Forelimb muscle (tissue), 1 donor: Measurements from ENCODE around the gene OR8D2. TPM values are rescaled to one million over a fixed set of nuclear protein-coding genes. Genes with fewer than 3 reads are reported as not detected.

Source experiments
- DNase-seq: peaks from one replicate; pipeline ENCODE4 v3.0.0-alpha.2; 2013; ENCODE audit warnings: low read depth
- polyA plus RNA-seq: library from polyadenylated mRNA; unstranded; fragments of 120-200 nt; gene quantifications from one replicate; pipeline ENCODE4 v1.2.1, GENCODE V29; 2013; ENCODE audit not compliant: insufficient read length

The OR8D2 gene, protein sequence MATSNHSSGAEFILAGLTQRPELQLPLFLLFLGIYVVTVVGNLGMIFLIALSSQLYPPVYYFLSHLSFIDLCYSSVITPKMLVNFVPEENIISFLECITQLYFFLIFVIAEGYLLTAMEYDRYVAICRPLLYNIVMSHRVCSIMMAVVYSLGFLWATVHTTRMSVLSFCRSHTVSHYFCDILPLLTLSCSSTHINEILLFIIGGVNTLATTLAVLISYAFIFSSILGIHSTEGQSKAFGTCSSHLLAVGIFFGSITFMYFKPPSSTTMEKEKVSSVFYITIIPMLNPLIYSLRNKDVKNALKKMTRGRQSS
- not detected for polyA plus RNA-seq

DNA sequence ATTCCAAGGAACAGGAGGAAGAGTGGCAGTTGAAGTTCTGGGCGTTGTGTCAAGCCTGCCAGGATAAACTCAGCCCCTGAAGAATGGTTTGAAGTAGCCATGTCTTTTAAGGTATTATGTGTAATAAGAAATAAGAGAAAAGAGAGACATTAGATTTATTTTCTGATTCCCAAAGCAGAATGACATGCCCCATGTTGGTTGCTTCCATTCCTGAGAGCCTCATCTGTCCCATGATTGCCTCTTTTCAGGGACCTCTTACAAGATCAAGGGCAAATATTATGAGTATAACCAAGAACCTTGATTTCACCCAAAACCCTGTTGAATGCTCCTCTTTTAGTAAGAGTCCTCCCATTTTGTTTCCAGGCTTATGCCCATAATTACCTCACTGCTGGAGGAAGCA lies at the start of gene OR8D2:
Gene OR8D2 (minus strand): TSS at position 101 of the 400 bp plus-strand sequence. CDS start 0 bp downstream, at position 101.
- DNase-seq, result no peak

DNA sequence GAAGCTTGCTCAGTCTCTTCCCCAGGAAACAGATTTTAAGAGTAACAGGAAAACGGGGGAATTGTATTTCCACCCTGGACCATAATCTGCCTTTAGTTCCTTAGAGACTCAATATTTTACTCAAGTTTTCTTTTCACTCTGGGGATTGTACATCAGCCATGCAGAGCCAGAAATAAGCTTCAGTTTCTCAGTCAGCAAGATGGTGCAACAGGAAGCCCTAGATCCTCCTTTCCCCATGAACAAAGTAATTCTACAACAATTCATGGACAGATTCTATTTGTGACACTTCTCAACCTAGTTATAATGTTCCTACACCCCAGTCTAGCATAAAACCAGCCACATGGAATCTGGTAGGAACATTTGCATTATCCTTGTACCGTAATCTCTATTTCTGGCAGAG lies 39.6 kb upstream of the OR8D2 start:
- no peak for DNase-seq

DNA sequence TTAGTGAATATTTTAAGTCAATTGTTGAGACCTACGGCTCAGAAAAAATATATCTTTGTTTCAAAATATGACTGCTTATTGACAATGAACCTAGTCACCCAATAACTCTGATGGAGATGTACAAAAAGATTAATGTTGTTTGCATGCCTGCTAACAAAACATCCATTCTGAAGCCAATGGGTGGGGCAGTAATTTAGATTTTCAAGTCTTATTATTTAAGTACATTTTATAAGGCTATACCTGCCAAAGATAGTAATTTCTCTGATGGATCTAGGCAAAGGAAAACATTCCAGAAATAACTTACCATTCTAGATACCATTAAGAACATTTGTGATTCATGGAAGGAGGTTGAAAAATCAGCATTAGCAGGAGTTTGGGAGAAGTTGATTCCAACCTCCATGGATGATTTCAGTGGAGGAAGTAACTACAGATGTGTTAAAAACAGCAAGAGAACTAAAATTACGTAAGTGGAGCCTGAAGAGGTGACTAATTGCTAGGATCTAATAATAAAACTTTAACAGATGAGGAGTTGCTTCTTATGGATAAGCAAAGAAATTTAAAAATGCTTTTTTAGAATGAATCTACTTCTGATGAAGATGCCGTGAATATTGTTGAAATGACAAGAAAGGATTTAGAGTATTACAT lies 26.4 kb upstream of the OR8D2 start:
- DNase-seq, result no peak

DNA sequence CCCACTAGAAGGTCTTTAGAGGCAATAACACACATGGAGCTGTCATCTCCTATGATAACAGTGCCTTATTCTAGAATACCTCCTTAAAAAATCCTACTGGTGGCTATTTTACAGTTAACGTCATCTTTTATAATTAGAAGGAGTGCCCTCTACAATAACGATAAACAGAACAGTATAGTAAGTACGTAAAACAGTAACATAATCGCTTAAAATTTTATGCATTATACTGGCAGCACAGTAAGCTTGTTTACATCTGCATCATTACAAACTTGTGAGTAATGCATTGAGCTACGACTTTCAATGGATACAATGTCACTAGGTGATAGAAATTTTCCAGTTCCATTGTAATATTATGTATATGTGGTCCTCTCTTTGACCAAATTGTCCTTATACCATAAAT lies 24.3 kb upstream of the OR8D2 start:
- no peak for DNase-seq

DNA sequence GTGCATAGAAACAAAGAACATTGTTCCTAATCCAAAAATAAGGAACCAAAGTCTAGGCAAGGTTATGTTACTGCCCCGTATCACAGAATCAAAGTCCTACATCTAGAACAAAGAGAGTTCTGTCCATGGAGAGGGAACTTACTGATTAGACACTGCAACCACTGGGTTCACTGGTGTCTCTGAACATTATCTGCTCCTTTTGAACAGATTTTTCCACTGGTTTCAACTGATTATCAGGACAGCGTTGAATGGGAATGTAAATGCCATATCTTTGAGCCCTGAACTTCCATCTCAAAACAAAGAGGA lies 20.1 kb upstream of the OR8D2 start:
- DNase-seq, result no peak

DNA sequence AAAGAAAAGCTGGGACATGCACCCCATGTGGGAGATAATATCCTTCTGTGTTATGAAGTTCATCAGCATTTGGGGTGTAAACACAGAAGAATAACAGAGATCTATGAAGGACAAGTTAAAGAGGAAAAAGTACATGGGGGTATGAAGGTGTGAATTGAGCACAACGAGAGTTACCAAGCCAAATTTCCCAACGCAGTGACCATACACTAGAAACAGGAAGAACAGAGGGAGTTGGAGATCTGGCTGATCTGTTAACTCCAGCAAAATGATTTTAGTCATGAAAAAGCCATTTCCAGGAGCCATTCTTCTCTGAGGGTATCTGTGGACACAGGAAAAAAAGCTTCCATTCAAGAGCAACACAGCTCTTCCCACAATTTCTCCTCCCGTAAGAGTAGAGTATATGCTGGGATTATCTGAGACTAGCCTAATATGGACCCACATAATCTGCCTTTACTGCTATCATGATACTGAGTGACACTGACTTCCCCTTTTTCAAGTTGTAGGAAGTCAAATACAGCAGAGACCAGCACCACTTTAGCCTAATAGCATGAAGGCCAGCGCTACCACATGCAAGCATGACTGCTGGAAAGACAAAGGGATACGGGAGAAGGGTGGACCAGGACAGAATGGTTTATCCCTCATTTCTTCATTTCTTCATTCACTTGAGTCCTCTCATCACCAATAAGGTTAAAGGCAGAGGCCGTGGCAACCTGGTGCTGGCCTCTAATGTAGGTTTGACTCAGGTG lies 19.6 kb upstream of the OR8D2 start:
- no peak for DNase-seq

DNA sequence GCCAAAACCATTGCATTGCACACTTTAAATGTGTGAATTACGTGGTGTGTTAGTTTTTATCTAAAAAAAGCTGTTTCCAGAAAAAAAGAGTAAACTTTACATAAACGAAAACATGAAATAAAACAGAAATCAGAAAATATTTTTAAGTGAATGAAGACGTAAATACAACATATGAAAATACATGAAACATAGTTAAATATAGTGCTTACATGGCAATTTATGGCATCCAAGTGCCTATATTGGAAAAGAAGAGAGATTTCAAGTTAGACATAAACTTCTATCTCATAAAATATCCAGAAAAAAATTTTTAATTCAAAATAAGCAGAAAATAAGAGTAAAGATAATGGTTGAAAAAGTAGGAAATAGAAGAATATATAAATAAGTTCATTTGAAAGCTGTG lies 11.9 kb upstream of the OR8D2 start:
- no peak for DNase-seq

DNA sequence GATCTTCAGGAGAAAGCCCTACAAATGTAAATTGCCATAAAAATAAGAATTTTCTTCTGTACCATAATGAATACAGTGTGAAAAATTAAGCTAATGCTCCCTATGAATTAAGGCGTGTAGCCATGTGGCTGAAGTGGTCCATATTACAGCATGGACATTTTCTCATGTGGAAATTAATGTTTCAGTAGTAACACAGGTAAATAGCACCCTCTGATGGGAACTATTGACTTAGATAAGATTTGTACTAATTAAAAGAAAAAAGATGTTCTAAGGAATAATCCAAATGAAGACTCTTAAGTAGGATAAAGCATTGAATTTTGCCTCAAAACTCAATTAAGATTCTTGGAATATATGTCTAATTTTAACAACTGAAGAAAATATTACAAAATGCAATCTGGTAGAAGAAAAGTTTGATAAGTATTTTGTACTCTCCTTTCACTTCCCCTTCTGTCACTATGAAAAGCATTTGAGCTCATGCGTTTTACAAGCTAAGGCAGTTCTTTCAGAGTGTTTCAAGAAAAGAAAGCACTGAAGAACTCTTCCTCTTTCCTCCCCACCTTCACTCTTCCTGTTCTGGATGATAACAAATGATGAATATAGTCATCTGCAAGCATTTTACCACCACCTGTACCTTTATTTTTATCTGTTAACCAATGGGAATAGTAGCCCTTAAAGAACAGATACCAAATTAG lies 9.9 kb upstream of the OR8D2 start:
- DNase-seq, result no peak

DNA sequence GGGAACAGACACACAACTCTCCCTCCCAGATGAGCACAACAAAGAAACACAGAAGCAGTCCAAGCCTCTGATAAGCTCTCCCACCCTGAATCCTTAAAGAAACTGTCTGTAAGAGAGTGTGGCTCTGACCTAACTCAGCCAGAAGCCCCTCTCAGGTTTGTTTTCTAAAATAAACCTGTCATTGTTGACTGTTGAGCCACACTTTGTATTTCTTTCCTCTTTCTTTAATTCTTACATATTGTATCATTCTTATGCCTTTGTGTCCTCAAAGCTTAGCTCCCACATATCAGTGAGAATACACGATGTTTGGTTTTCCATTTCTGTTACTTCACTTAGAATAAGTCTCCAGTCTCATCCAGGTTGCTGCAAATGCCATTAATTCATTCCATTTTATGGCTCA lies 7.8 kb upstream of the OR8D2 start:
- DNase-seq, result no peak

DNA sequence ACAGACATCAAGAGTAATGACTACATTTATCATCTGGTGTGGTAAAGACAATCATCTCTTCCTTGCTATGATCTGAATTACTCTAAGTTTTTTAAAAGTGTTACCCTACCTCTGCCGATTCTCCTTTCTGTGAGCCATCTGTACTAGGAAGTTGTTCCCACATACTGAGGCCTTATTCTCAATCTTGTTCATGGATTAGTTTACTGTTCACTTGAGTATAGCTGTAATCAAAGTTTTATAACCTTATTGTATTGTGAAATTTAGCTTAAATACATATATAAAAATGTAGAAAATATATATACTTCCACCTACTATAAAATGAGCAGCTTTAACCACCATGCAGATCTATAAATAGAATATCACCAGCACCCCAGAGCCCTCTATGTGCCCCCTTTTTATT lies 2.4 kb upstream of the OR8D2 start:
- DNase-seq, result no peak

DNA sequence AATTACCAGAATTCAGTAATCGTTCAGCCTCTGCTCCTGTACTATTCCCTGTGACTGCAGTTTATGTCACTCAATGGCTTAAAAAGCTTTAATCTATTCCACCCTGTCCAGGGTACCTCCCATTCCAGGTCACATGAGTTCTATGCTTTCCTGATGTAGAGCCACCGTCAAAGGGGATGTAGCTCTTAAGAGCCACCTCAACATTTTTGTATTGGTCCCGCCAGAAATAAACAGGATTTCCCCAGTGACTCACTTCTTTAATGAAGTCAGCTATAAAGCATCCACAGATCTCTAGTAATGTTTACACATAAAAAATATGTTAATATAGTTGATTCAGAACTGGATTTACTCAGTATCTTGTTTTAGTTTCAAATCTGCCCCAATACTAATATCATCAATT lies 4.9 kb downstream of the OR8D2 start:
- DNase-seq, result no peak

DNA sequence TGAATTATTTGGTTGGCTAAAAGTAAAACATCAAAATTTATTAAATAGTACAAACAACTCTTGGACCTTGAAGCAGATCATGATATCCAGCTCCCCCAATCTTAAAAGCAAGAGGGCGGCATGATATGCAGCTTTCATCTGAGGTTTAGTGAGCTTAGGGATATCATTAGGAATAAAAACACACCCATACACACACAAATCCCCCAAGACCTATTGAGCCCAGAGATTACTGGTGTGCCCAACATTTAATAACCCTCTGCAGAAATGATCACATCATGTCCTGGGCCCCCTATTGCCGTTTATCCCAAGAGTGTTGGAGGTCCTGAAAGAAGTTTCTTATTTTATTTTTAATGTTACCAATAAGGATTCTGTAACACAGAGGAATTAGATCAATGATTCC lies 6.1 kb downstream of the OR8D2 start, which contains the start of gene OR8D1:
Gene OR8D1 (minus strand): TSS at position 101 of the 400 bp plus-strand sequence. CDS start 3,183 bp downstream, outside the sequence.
- DNase-seq, result no peak

DNA sequence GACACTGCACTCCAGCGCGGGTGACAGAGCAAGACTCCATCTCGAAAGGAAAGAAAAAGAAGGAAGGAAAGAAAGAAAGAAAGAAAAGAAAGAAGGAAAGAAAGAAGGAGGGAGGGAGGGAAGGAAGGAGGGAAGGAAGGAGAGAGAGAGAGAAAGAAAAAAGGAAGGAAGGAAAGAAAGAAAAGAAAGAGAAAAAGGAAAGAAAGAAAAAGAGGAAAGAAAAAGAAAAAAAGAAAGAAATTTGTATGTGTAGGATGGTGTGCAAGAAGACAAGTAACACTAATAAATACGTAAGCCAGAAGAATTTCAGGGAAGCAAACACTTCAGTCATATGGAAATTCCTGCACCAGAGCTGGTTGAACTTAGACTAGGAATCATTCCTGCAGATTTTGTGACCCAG lies 6.9 kb downstream of the OR8D2 start:
- no peak for DNase-seq

DNA sequence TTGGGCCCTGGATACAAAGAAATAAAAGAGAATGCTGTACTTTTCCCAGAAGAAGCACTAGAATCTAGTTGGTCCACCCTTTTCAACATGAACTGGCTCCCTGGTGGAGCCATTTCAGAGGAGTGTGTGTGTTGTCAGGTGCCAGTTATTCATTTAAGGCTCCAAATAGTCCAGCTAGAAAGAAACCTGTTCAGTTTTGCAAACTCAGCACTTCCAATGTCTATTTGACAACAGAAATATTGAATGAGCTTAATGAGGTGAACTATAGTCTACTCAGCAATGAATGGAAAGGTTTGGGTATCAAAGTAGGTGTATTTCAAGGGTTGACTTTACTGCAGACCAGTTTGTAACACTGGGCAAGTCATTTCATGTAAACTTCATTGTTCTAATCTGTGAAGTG lies 8.3 kb downstream of the OR8D2 start:
- no peak for DNase-seq

DNA sequence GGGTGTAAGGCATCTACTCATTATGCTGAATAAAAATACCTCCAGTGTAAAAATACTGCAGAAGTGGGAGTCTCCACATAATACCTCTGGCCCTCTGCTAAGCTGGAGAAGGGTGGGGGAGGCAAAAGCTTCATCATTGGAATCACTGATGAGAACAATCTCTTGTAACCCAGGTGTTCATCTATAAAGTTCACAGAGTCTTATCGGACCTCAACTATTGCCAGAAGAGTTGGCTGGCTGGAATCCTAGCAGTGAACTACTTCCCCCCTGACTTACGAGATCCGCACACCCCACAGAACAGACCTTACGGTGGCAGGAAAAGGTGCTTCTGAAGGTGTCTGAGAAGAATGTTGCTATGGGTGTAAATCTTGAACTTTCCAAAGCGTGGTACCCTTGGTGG lies 8.7 kb downstream of the OR8D2 start:
- DNase-seq, result no peak

DNA sequence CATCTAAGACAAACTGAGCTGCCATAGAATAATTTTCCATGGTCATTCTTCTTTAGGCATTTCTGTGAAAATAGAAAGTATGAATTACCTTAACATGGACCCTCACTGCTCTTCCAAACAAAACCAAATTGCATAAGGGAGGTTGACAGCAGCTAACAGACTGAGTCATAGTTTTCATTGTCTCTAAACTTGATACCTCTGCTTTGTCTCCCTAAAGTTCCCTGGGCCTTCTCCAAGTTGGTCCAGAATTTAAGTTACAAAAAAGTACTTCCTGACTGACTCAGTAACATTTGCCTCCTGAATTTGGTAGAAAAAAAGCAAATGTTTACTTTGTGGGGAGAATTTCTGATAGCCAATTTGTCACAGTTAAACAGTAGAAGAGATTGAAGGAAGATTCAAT lies 9.3 kb downstream of the OR8D2 start:
- DNase-seq, result no peak

DNA sequence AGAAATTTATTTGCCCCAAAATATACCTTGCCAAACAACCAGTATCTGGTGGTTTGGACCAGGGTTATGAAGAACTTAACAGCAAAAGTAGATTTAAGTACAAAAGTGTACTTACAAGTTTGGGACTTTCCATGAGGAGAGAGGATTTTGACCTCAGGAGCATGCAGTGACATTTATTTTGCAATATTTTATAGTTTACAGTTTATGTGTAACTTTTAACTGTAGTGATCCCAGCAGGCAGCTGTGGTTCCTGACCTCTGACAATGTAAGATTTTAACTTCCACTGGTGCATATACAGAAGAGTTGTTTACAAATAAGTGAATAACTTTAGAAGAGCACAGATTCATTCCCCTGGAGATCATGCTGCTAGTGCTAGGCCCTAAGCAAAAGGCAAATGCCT lies 12.9 kb downstream of the OR8D2 start:
- DNase-seq, result no peak

DNA sequence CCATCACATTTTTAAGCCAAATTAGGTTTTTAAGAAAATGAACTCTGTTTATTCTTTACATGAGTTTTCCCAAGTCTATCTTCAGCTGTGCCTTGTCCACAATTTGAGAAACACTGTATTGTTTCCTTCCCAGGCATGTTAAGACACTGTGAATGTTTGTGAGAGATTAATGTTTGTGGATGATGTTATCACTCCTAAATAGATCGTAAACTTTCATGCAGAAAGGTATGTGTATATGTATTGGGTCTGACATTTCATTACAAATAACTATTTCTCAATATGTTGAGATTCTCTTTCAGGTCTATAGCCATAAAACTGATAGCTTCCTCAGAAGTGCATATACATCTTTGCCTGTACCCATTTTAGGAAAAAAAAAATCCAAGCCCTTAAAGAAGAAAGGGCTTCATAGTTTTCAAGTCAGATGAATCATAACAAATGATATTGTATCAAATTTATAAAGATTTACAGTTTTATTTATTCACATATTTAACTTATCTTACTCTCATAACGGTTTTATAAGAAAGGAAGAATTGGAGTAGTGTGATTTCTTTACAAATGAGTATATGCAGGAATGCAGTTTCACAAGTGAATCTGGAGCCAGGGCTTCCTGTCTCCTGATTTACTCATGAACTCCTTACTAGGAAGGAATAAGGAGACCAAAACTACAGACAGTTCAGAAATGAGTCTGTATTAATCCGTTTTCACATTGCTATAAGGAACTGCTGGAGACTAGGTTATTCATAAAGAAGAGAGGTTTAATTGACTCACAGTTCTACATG lies 17.5 kb downstream of the OR8D2 start:
- no peak for DNase-seq

DNA sequence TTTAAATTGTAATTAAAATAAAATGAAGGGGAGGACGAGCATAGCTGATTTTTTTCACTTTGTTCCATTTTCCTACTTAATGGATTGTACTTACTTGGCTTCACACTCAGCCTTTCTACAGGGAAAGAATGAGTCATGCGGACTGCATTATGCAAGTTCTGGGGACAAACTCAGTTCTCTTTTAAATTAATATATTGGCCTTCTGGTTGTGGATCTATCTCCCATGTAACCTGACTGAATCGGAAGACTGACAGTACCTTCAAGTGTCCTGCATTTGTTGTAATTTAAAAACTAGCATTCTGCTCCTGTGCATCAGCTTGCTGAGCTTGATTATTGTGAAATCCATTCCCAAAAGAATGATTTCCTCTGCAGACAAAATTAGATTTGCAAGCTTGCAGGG lies 18.4 kb downstream of the OR8D2 start:
- peak; percentile 4 for DNase-seq

DNA sequence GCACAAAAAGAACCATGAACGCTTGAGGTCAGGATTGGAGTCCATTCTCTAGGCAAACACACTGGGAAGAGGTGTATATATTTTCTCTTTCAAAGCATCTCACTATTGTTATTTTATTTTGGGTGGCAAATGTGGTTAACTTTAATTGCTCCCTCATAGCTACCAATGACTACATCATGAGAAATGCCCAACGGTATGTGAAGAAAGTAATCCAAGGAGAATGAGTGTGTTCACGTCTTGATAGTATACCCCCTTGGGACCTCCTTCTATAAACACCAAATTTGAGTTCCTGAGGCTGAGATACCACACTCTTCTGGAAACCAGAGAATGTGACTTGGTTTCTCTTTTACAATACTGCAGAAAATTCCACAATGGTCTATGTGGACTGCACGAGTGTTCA lies 22.1 kb downstream of the OR8D2 start:
- DNase-seq, result no peak

DNA sequence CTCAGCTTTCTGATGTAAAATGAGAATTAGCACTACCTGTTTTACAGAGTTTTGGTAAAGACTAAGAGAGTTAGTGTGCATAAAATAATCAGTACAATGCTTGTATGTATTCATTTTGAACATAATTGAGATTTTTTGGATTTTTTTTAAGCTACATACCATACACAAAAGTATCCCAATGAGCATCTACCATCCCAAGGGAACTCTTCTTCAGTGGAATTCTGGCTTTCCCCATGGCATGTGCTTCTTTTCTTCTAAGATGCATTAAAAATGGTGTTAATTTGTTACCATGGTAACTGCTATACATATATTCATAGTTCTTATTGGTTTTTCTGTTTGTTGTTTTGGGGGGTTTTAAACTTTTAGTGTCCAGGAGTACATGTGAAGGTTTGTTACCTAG lies 24.0 kb downstream of the OR8D2 start:
- DNase-seq, result no peak

DNA sequence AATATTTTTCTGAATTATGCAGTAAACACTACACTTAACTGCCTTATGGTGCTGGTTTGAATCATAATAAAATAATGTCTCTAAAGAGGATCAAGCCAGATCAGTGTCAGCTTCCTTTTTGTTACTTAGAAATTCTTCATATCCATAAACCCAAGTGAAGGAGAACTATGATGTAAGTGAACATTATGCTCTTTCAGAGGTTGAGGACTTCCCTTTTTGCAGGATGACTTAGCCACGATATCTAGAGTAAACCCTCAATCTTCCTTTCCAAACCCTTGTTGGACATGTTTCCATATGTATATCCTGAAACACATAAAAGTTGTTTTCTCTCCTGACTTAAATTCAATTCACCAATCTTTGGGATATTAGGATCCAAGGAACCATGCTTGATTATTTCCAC lies 25.3 kb downstream of the OR8D2 start:
- DNase-seq, result no peak
